HG03103 (cell line): ENCODE data around the gene SRD5A3.
A peak's percentile ranks its signal among the peaks of the same experiment; 100 is the strongest.

Experiments used
- ATAC-seq: cut with Tn5 transposase; IDR thresholded peaks from one replicate; pipeline ENCODE4 v1.9.1; 2021; ENCODE audit warnings: low read depth; ENCODE audit not compliant: unreplicated experiment

SRD5A3 gene

GRCh38 chr4:55405073-55405472, 59.0 kb downstream of the SRD5A3 start:
- no peak for ATAC-seq

- no peak for ATAC-seq
These were observed 60.5 kb downstream of the SRD5A3 start for GRCh38 chr4:55406545-55406944.

- ATAC-seq = no peak
These were observed 61.1 kb downstream of the SRD5A3 start for GRCh38 chr4:55407119-55407518.

- ATAC-seq = no peak
These were observed 61.7 kb downstream of the SRD5A3 start for GRCh38 chr4:55407764-55408163.

- peak; percentile 64 for ATAC-seq
These were observed 63.6 kb downstream of the SRD5A3 start for GRCh38 chr4:55409468-55410171.

- no peak for ATAC-seq
These were observed 64.4 kb downstream of the SRD5A3 start for GRCh38 chr4:55410431-55410830.

- ATAC-seq = no peak
These were observed 65.6 kb downstream of the SRD5A3 start for GRCh38 chr4:55411621-55412020.

- no peak for ATAC-seq
These were observed 70.1 kb downstream of the SRD5A3 start for GRCh38 chr4:55416176-55416575.
